IPS-18a (cell line): ENCODE data around the gene ESR1.
"Not testable (repeated sequence)": the region's sequence is repeated elsewhere in the genome, so short reads cannot be mapped to it uniquely, and the experiment has no call there.

ENCODE experiments used
- H3K27ac ChIP-seq: one replicate; pipeline ENCODE4 v1.5.1; 2013; ENCODE audit warnings: low read length
- H3K27me3 ChIP-seq: one replicate; pipeline ENCODE4 v1.6.1; 2013; ENCODE audit warnings: mild to moderate bottlenecking, low read length; ENCODE audit not compliant: control insufficient read depth, insufficient read depth
- H3K36me3 ChIP-seq: one replicate; pipeline ENCODE4 v1.6.1; 2013; ENCODE audit warnings: low read depth, low read length; ENCODE audit not compliant: control insufficient read depth
- H3K4me1 ChIP-seq: one replicate; pipeline ENCODE4 v1.6.1; 2013; ENCODE audit warnings: low read depth, low read length; ENCODE audit not compliant: control insufficient read depth
- H3K4me3 ChIP-seq: one replicate; pipeline ENCODE4 v1.5.1; 2013; ENCODE audit warnings: low read length
- H3K9ac ChIP-seq: one replicate; pipeline ENCODE4 v1.6.1; 2013; ENCODE audit warnings: mild to moderate bottlenecking, low read length, moderate library complexity
- H3K9me3 ChIP-seq: one replicate; pipeline ENCODE4 v1.6.1; 2013; ENCODE audit warnings: low read depth, low read length; ENCODE audit not compliant: control insufficient read depth

ESR1 gene

DNA sequence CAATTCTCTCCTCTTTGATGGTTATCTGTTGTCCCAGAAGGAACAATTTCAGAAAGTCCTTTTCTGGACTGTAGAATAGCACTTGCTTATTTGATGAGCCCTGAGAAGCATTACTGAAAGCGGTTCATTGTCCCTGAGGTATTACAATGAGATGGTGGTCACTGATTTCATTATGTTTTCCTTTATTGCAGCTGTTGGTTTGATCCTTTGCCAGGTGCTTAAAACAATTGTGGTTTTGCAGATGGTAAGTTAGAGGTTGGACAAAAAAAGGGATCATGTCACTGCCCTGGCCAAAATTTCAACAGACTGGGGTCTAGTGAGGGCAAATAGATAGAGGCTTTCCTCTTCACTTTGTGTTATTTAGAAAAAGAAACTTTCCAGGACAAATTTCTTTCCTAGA lies 61.9 kb downstream of the ESR1 start:
- Histone ChIP-seq H3K27me3 (no peaks in the 10 kb centered on the region), H3K36me3 (no peaks in the 10 kb centered on the region), H3K27ac (no peak overlapping the region), H3K4me3 (no peak overlapping the region), H3K9me3 (no peaks in the 10 kb centered on the region), H3K9ac (no peak overlapping the region), H3K4me1 (no peaks in the 10 kb centered on the region)

DNA sequence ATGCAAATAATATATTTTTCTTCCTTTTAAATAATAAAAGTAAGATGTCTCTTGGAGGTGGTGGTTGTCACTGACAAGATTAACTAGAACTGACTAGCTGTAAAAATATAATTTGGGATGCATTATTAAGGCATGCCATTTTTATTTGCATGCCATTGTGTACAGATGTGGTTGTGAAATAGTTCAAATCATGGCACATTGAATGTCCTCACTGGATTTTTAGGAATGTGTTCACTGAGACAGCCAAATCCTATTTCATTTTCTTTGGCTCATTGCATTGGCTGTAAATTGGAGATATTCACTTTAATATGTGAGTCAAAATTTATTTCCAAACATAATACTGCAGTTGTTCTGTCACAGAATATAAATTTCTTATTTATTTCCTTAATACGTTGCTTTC lies 62.3 kb downstream of the ESR1 start:
- no peaks in the 10 kb centered on the region for H3K4me1 ChIP-seq
- H3K4me3 ChIP-seq = no peak overlapping the region
- H3K27me3 ChIP-seq = no peaks in the 10 kb centered on the region
- no peak overlapping the region for H3K27ac ChIP-seq
- H3K9me3 ChIP-seq = no peaks in the 10 kb centered on the region
- no peaks in the 10 kb centered on the region for H3K36me3 ChIP-seq
- no peak overlapping the region for H3K9ac ChIP-seq

DNA sequence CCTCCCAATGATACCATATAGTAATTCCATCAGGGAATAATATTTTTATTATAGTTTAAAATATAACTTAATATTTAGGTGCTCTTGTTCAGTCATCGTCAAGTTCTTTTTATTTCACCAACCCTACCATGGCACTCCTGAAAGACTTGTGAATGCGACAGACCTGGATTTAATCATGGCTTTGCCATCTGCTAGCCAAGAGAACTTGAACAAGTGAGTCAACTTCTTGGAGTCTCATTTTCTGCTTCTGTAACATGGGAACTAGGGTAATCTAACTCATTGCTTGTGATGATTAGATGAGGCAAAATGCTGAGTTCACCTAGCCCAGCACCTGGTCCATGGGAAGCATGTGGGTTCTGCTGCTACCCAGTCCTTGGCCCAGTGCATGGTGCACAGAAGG lies 62.9 kb downstream of the ESR1 start:
- Histone ChIP-seq H3K27ac (no peak overlapping the region), H3K9ac (no peak overlapping the region), H3K36me3 (no peaks in the 10 kb centered on the region), H3K4me3 (no peak overlapping the region), H3K9me3 (no peaks in the 10 kb centered on the region), H3K27me3 (no peaks in the 10 kb centered on the region), H3K4me1 (no peaks in the 10 kb centered on the region)

DNA sequence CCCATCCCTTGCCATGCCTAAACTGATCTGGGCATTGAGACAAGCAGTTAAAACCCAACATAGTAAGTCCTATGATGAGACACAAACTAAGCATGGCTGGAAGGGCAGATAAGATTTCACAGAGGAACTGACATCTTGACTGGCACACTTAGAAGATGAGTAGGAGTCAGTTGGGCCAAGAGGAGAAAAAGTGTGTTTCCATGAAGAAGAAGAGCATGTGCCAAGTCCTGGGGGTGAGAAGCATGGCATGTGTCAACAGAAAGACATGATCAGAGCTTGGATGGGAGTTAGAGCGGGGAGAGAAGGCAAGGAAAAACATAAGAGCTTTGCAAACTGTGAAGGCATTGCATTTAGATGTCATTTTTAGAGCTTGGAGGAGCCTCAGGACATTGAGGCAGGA lies 68.0 kb downstream of the ESR1 start:
- H3K9me3 ChIP-seq = no peaks in the 10 kb centered on the region

DNA sequence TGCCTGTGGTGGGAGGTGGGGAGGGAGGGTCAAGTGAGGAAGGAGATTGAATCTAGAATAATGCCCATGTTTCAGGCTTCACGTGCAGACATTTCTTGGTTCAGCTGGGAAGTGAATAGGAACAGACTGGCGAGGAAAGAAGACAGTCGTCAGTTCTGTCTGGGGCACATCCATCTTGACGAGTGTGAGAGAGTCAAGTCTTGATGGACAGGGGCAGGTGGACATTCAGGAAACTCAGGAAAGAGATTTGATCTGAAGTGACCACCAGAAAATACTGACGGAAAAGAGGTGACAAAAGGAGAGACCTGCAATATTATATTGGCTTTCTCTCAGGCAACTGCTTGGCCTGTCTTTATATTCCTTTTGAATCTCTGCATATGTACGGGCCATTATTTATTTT lies 68.6 kb downstream of the ESR1 start:
- Histone ChIP-seq H3K4me3 (no peak overlapping the region), H3K9ac (no peak overlapping the region), H3K27ac (no peak overlapping the region), H3K36me3 (no peaks in the 10 kb centered on the region), H3K27me3 (no peaks in the 10 kb centered on the region), H3K9me3 (no peaks in the 10 kb centered on the region), H3K4me1 (no peaks in the 10 kb centered on the region)

More for the DNA sequence above, 68.0 kb downstream of the ESR1 start:
- Histone ChIP-seq H3K4me3 (no peak overlapping the region), H3K4me1 (no peaks in the 10 kb centered on the region), H3K9ac (no peak overlapping the region), H3K27ac (no peak overlapping the region), H3K27me3 (no peaks in the 10 kb centered on the region), H3K36me3 (no peaks in the 10 kb centered on the region)

DNA sequence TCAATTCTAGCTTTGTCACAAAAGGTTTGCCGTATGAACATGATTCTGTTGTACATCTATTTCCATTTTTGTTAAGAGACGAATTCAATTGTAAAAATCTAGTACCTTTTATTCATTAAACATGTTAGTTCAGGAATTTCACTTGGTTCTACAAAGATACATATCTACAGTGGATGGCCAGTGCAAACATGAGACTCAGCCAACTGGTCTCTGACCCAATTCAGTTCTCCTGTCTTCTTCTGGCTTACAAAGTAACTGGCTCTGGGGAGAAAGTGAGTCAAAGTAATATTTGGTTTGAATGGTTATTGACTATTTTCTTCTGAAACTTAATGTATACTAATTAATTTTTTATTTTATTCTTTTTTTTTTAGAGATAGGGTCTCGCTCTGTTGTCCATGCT lies 70.0 kb downstream of the ESR1 start:
- no peak overlapping the region for H3K4me3 ChIP-seq
- H3K9ac ChIP-seq = no peak overlapping the region
- no peak overlapping the region for H3K27ac ChIP-seq
- H3K9me3 ChIP-seq = no peaks in the 10 kb centered on the region
- no peaks in the 10 kb centered on the region for H3K36me3 ChIP-seq
- H3K27me3 ChIP-seq = no peaks in the 10 kb centered on the region
- H3K4me1 ChIP-seq = no peaks in the 10 kb centered on the region

GRCh38 chr6:151881231-151881630 lies 73.7 kb downstream of the ESR1 start:
- no peaks in the 10 kb centered on the region for H3K36me3 ChIP-seq
- no peaks in the 10 kb centered on the region for H3K9me3 ChIP-seq
- no peak overlapping the region for H3K27ac ChIP-seq
- no peaks in the 10 kb centered on the region for H3K4me1 ChIP-seq
- no peak overlapping the region for H3K9ac ChIP-seq
- no peaks in the 10 kb centered on the region for H3K27me3 ChIP-seq
- H3K4me3 ChIP-seq = no peak overlapping the region

DNA sequence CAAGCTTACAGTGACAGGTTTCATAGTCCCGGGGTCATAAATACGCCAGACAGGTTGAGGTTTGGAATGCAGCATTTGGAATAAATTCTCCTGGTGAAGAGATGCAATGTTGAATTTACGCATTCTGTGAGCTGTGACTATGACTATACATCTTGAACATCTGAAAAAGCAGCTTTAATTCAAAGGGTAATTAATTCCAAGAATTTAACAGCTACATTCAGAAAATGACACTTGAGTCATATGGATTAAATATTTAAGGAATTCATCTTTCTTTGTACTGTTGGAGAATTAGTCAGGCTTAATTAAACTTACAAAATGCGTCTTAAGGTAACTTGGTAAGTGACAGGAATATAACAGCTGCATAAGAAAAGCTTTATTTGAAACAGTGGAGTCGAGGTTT lies 74.7 kb downstream of the ESR1 start:
- no peaks in the 10 kb centered on the region for H3K36me3 ChIP-seq
- H3K27ac ChIP-seq = no peak overlapping the region
- no peaks in the 10 kb centered on the region for H3K27me3 ChIP-seq
- H3K9ac ChIP-seq = no peak overlapping the region
- no peaks in the 10 kb centered on the region for H3K9me3 ChIP-seq
- H3K4me3 ChIP-seq = no peak overlapping the region
- H3K4me1 ChIP-seq = no peaks in the 10 kb centered on the region

DNA sequence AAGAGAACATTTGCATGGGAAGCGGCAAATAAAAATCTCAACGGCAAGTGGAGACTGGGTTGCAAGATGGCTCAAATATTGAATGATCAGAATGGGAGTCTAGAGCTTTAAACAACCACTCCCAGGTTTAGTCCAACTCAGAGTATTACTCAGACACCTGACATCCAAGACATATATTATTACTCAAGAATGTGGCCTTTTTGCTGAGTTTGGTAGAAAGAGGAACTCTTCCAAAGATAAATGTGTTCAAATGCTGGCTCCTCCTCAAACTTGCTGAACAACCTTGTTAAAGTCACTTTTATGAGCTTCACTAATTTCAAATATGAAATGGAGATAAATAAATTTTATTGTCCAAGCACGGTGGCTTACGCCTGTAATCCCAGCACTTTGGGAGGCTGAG lies 77.8 kb downstream of the ESR1 start:
- no peaks in the 10 kb centered on the region for H3K27me3 ChIP-seq
- no peak overlapping the region for H3K9ac ChIP-seq
- H3K9me3 ChIP-seq = no peaks in the 10 kb centered on the region
- no peaks in the 10 kb centered on the region for H3K36me3 ChIP-seq
- H3K4me1 ChIP-seq = no peaks in the 10 kb centered on the region
- H3K4me3 ChIP-seq = no peak overlapping the region
- H3K27ac ChIP-seq = no peak overlapping the region

DNA sequence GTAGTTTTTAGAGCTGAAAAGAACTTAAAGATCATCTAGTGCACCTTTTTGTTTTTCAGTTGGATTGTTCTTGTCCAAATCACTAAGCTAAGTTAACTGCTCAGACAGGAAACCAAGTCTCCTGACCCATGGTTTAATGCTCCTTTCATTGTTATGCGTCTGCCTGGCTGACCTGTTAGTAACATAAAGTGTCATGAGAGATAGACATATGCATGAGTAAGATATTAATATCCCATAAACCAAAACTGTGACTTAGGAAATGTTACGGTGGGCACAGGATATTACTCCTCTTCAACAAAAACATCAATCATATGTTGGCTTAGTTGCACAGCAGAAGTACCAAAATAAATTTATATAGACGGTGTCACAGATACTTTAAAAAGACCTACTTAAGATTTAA lies 84.0 kb downstream of the ESR1 start:
- Histone ChIP-seq H3K27ac (no peak overlapping the region), H3K36me3 (no peaks in the 10 kb centered on the region), H3K4me3 (no peak overlapping the region), H3K9me3 (no peaks in the 10 kb centered on the region), H3K27me3 (no peaks in the 10 kb centered on the region), H3K9ac (no peak overlapping the region), H3K4me1 (no peaks in the 10 kb centered on the region)

- not testable (repeated sequence) for H3K27ac ChIP-seq, H3K27me3 ChIP-seq, H3K36me3 ChIP-seq, H3K9ac ChIP-seq, H3K9me3 ChIP-seq, H3K4me1 ChIP-seq, H3K4me3 ChIP-seq
Measured at GRCh38 chr6:151894426-151894825, 86.9 kb downstream of the ESR1 start.

- not testable (repeated sequence) for H3K27ac ChIP-seq, H3K27me3 ChIP-seq, H3K4me3 ChIP-seq, H3K9ac ChIP-seq, H3K36me3 ChIP-seq, H3K4me1 ChIP-seq, H3K9me3 ChIP-seq
Measured at GRCh38 chr6:151899221-151899620, 91.7 kb downstream of the ESR1 start.

- not testable (repeated sequence) for H3K27ac ChIP-seq, H3K36me3 ChIP-seq, H3K27me3 ChIP-seq, H3K4me3 ChIP-seq, H3K9me3 ChIP-seq, H3K9ac ChIP-seq, H3K4me1 ChIP-seq
Measured at GRCh38 chr6:151899796-151900195, 92.3 kb downstream of the ESR1 start.
